ENCODE data around the gene ITM2C. TPM values are rescaled to one million over a fixed set of nuclear protein-coding genes. Genes with fewer than 3 reads are reported as not detected.

ITM2C gene
- total RNA-seq, 1 donor from 2014 or later = 25.0 TPM

DNA sequence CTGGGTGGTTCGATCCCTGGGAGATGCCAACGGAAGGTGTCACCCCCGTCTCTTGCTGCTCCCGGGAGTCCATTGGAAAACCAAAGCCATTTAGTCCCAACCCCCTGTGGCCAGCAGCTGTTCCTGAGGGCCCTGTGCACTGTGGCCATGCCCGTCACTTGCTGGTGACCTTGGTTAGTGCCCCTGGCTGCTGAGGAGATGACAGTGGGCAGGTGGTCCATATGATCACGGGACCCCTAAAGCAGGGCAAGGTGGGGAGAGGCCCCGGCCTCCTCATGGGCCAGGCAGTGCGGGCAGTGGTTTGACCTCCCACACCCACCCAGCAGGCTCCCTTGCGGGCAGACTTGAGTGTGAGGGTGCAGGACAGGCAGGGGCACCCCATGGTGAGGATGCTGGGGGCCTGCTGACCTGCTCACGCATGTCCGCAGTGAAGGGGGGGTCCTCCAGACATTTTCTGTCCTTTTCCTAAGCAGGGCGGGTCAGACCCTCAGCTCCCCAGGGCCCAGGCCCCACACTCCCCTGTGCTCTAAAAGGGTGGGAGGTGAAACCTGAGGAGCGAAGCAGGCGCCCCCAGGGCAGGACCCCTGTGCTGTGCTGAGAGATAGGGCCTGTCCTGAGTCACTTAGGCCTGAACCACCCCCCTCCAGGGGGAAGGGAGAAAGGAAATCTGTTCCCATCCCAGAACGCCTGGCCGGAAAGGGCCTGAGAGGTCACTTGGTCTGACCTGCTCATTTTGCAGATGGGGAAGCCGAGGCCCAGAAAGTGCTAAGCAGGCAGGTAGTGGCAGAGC is 6.8 kb downstream of the ITM2C start:
- no peak for ATAC-seq
- Histone ChIP-seq H3K27me3 (no peaks in the 10 kb centered on the region), H3K4me3 (no peak overlapping the region), H3K36me3 (no peaks in the 10 kb centered on the region), H3K9me3 (no peaks in the 10 kb centered on the region), H3K4me1 (peaks cover 13% of the 10 kb centered on the region), H3K27ac (no peak overlapping the region)
- intact Hi-C loops (cut with DNase I) = no loop called here
- no peak for TF ChIP-seq CTCF (IDR thresholded peaks at IDR 0.05)
- peak; percentile 46 for DNase-seq

GRCh38 chr2:230872151-230872967 is 7.6 kb downstream of the ITM2C start:
- H3K4me3 ChIP-seq = no peak overlapping the region
- peaks cover 7% of the 10 kb centered on the region for H3K4me1 ChIP-seq
- no peak for TF ChIP-seq CTCF (IDR thresholded peaks at IDR 0.05)
- intact Hi-C loops (cut with DNase I) = no loop called here
- no peak for ATAC-seq
- no peaks in the 10 kb centered on the region for H3K9me3 ChIP-seq
- peak; percentile 51 for DNase-seq
- no peaks in the 10 kb centered on the region for H3K36me3 ChIP-seq
- H3K27ac ChIP-seq = no peak overlapping the region
- H3K27me3 ChIP-seq = no peaks in the 10 kb centered on the region

DNA sequence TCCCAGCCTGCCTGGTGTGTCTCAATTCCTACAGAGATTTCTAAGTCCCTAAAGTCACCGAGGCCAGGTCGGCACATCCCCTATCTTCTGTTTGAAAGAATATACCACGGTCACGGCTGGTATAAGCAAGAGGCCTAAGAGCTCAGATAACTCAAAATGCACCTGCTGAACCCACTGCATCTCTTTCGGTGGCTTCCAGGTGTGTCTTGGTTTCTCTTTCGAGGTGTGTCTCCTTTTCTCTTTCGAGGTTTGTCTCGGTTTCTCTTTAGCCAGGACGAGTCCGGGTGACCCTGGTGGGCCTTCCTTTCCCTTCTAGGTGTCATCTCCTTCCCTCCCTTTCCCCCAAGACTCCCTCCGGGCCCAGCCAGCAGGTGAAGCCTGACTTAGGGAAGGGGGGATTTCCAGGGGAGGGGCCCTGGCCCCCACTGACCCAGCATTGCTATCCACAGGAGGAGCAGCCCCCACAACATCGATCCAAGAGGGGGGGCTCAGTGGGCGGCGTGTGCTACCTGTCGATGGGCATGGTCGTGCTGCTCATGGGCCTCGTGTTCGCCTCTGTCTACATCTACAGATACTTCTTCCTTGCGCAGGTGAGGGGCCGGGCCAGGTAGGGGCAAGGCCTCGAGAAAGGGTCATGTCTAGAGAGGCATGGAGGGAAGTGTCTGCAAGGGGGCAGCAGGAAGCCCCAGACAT is 8.4 kb downstream of the ITM2C start:
- Histone ChIP-seq H3K4me1 (peaks cover 6% of the 10 kb centered on the region), H3K36me3 (no peaks in the 10 kb centered on the region), H3K27me3 (no peaks in the 10 kb centered on the region), H3K9me3 (no peaks in the 10 kb centered on the region), H3K27ac (no peak overlapping the region), H3K4me3 (no peak overlapping the region)
- no peak for ATAC-seq
- TF ChIP-seq CTCF (IDR thresholded peaks at IDR 0.05) = no peak
- intact Hi-C loops (cut with DNase I) = no loop called here
- peak; percentile 46 for DNase-seq

DNA sequence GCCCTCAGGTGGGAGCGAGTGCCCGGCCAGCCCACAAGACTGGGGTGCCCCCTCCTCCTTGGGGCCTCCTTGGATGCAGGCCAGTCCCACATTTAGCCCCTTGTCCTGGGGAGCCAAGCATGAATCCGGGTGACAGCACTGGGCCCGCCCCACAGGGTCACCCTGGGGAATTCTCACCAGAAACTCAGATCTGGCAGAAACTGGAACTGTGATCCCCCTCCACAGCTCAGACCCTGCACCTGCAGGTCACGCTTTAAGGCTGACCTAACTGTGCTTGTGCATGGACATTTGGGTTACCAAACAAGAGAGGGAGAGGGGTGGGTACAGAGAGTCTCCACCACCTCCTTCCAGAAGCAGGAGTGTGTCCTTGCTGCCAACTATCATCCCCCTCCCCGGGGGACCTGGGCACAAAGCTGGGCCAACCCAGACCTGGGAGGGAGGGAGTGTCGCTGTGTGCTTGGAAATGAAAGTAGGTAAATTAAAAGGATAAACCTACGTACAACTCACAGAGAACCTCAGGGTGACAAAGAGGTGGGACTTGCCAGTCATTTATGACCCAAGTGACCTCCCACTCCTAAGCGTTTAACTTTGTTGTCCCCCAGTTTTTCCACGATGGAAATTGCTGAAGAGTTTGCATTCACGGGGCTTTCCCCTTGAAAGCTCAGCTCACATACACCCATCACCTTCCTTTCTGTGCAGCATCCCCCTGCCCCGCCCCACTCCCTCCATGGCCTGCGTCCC is 9.1 kb downstream of the ITM2C start:
- TF ChIP-seq CTCF (IDR thresholded peaks at IDR 0.05) = no peak
- intact Hi-C loops (cut with DNase I) = no loop called here
- Histone ChIP-seq H3K4me1 (peaks cover 6% of the 10 kb centered on the region), H3K36me3 (no peaks in the 10 kb centered on the region), H3K27ac (no peak overlapping the region), H3K9me3 (no peaks in the 10 kb centered on the region), H3K27me3 (no peaks in the 10 kb centered on the region), H3K4me3 (no peak overlapping the region)
- DNase-seq (peak; percentile 58), ATAC-seq (no peak)

DNA sequence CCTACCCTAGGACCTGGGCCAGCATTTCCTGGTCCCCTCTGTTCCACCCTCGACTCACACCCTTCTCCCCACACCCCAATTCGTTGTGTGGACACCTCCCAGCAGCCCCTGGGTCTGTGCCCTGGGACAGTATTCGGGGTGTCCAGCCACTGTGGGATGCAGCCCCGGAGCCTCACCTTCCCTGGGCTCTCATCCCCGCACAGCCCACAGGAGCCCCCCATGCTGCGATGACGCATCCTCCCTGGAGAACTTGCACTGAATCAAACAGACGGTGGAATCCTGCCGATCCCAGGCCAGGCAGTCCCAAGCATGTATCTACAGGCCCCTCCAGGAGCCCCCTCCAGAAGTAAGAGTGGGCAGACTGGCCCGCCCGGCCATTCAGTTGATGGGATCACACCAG is 9.7 kb downstream of the ITM2C start:
- Histone ChIP-seq H3K4me3 (no peak overlapping the region), H3K27ac (no peak overlapping the region), H3K4me1 (peaks cover 6% of the 10 kb centered on the region), H3K36me3 (no peaks in the 10 kb centered on the region), H3K27me3 (no peaks in the 10 kb centered on the region), H3K9me3 (no peaks in the 10 kb centered on the region)
- ATAC-seq = no peak
- DNase-seq = peak; percentile 52
- TF ChIP-seq CTCF (IDR thresholded peaks at IDR 0.05) = no peak
- intact Hi-C loops (cut with DNase I) = no loop called here

Data from upper lobe of right lung (tissue), 1 donor.